HCT116 (cell line): ENCODE measurements around the gene CTTNBP2NL. TPM values are rescaled to one million over a fixed set of nuclear protein-coding genes. Genes with fewer than 3 reads are reported as not detected.
A peak's percentile ranks its signal among the peaks of the same experiment; 100 is the strongest.

Experiments used
- ATAC-seq: fragments of 200-7000 bp; cut with Tn5 transposase; 2 replicates; pipeline ENCODE4 v1.9.1; 2020; ENCODE audit warnings: mild to moderate bottlenecking, moderate library complexity
- BruUV-seq: library from RNA; stranded (reverse); fragments of 400-500 nt; replicated peaks from 2 replicates; lab custom pipeline; 2021; lab: Mats Ljungman, UMichigan
- CTCF ChIA-PET: fragments of 300-600 bp; sonication (Branson Sonifier 250); formaldehyde crosslinking; loops from one replicate; lab custom pipeline; 2021; ENCODE audit warnings: antibody characterized with exemption; lab: Charles Lee
- POLR2A ChIA-PET: fragments of 300-600, 350-600 bp; sonication (Branson Sonifier 250); formaldehyde crosslinking; loops from one replicate; lab custom pipeline; 2021; ENCODE audit warnings: antibody characterized with exemption; lab: Charles Lee
- RAD21 ChIA-PET, 2 experiments: fragments of 300-600 bp; sonication (Branson Sonifier 250); formaldehyde crosslinking; loops; one replicate each; lab custom pipeline; 2023; ENCODE audit warnings: low total read pairs in 2 of 2; ENCODE audit not compliant: uncharacterized antibody in 2 of 2, unreplicated experiment in 2 of 2, low non-redundant PET in 1 of 2; lab: Charles Lee
- DNase-seq: peaks from one replicate; pipeline ENCODE4 v3.0.0-alpha.2; 2010; ENCODE audit warnings: low read depth, low spot score
- H2AFZ ChIP-seq: fragments of 200-600 bp; shearing (Covaris generic), sonication (generic); 2 replicates; pipeline ENCODE4 v1.6.1; 2017; ENCODE audit warnings: low read depth, mixed run types, mixed read lengths, antibody characterized with exemption, low read length; ENCODE audit not compliant: poor library complexity, severe bottlenecking
- H3K27ac ChIP-seq: 2 replicates; pipeline ENCODE4 v1.5.1; 2012; ENCODE audit warnings: low read depth, low read length
- H3K27me3 ChIP-seq: fragments of 200-600 bp; sonication (generic); 2 replicates; pipeline ENCODE4 v1.6.1; 2016; ENCODE audit warnings: mixed run types, low read length, mixed read lengths; ENCODE audit not compliant: insufficient read depth
- H3K36me3 ChIP-seq, 2 experiments: fragments of 200-500 bp in 1 of 2; fragments of 200-600 bp in 1 of 2; sonication (Bioruptor generic) in 1 of 2; sonication (generic) in 1 of 2; 2 replicates each; pipeline versions ENCODE4 v1.5.1 to v1.6.1; 2014 to 2016; ENCODE audit warnings: low read length in 2 of 2, inconsistent platforms in 1 of 2, mixed read lengths in 1 of 2, mixed run types in 1 of 2; ENCODE audit not compliant: insufficient read depth in 2 of 2, control insufficient read depth in 1 of 2
- H3K4me1 ChIP-seq, 2 experiments: fragments of 200-600 bp in 1 of 2; sonication (generic) in 1 of 2; 2 replicates each; pipeline versions ENCODE4 v1.5.1 to v1.6.1; 2012 to 2017; ENCODE audit warnings: low read length in 2 of 2, inconsistent platforms in 1 of 2, mild to moderate bottlenecking in 1 of 2, mixed read lengths in 1 of 2, mixed run types in 1 of 2, moderate library complexity in 1 of 2; ENCODE audit not compliant: insufficient read depth in 2 of 2, control insufficient read depth in 1 of 2
- H3K4me2 ChIP-seq: fragments of 200-600 bp; sonication (generic); 2 replicates; pipeline ENCODE4 v1.6.1; 2017; ENCODE audit warnings: mixed run types, low read length, mixed read lengths
- H3K4me3 ChIP-seq, 2 experiments: fragments of 200-600 bp in 1 of 2; sonication (generic) in 1 of 2; replicated peaks in 1 of 2; 2 replicates each; pipeline ENCODE4 v1.5.1; 2011 to 2016; ENCODE audit warnings: low read length in 2 of 2, control low read depth in 1 of 2, low read depth in 1 of 2, mild to moderate bottlenecking in 1 of 2, mixed read lengths in 1 of 2, mixed run types in 1 of 2
- H3K79me2 ChIP-seq: fragments of 200-600 bp; sonication (generic); 2 replicates; pipeline ENCODE4 v1.6.1; 2017; ENCODE audit warnings: mild to moderate bottlenecking, mixed run types, low read length, moderate library complexity, mixed read lengths; ENCODE audit not compliant: insufficient read depth
- H3K9ac ChIP-seq: fragments of 200-600 bp; sonication (generic); 2 replicates; pipeline ENCODE4 v1.6.1; 2016; ENCODE audit warnings: low read length, mixed read lengths
- H3K9me2 ChIP-seq: fragments of 200-600 bp; sonication (generic), shearing (Covaris generic); 2 replicates; pipeline ENCODE4 v1.6.1; 2017; ENCODE audit warnings: mixed run types, mild to moderate bottlenecking, moderate library complexity; ENCODE audit not compliant: insufficient read depth
- H3K9me3 ChIP-seq, 2 experiments: fragments of 200-500 bp in 1 of 2; fragments of 200-600 bp in 1 of 2; sonication (Bioruptor generic) in 1 of 2; sonication (generic) in 1 of 2; 2 replicates each; pipeline ENCODE4 v1.6.1; 2014 to 2017; ENCODE audit warnings: low read length in 2 of 2, mixed read lengths in 2 of 2, inconsistent platforms in 1 of 2, low read depth in 1 of 2, mild to moderate bottlenecking in 1 of 2, mixed run types in 1 of 2, moderate library complexity in 1 of 2; ENCODE audit not compliant: control insufficient read depth in 1 of 2, insufficient read depth in 1 of 2
- H4K20me1 ChIP-seq: fragments of 200-600 bp; sonication (generic), shearing (Covaris generic); 2 replicates; pipeline ENCODE4 v1.6.1; 2017; ENCODE audit warnings: mixed run types, mild to moderate bottlenecking, moderate library complexity; ENCODE audit not compliant: insufficient read depth
- EZH2phosphoT487 ChIP-seq: fragments of 200-600 bp; IDR thresholded peaks from 2 replicates; pipeline ENCODE4 v1.6.1; 2018; ENCODE audit warnings: antibody characterized with exemption, borderline replicate concordance
- FOSL1 ChIP-seq: IDR thresholded peaks from 2 replicates; pipeline ENCODE4 v1.6.1; 2012; ENCODE audit warnings: low read depth
- MAX ChIP-seq: IDR thresholded peaks from 2 replicates; pipeline ENCODE4 v1.6.1; 2012
- POLR2A ChIP-seq: IDR thresholded peaks from 2 replicates; pipeline ENCODE4 v1.7.0; 2011; ENCODE audit warnings: borderline replicate concordance; ENCODE audit not compliant: insufficient read depth, insufficient read length; ENCODE audit errors: extremely low read depth
- POLR2AphosphoS5 ChIP-seq: IDR thresholded peaks from 2 replicates; pipeline ENCODE4 v1.6.1; 2011; ENCODE audit warnings: mild to moderate bottlenecking, low read depth, low read length, moderate library complexity
- RAD21 ChIP-seq: IDR thresholded peaks from 2 replicates; pipeline ENCODE4 v1.6.1; 2012; ENCODE audit warnings: low read depth, mild to moderate bottlenecking
- REST ChIP-seq: IDR thresholded peaks from 2 replicates; pipeline ENCODE4 v1.6.1; 2012; ENCODE audit warnings: low read depth
- ZFX ChIP-seq: fragments of 450-650 bp; IDR thresholded peaks from 2 replicates; pipeline ENCODE4 v1.6.1; 2017
- ZNF274 ChIP-seq: fragments of 200-500 bp; sonication (Bioruptor generic); IDR thresholded peaks from 2 replicates; pipeline ENCODE4 v1.6.1; 2014; ENCODE audit warnings: mild to moderate bottlenecking, low read depth, low read length, inconsistent platforms
- intact Hi-C: fragments of 100-400 bp; cut with micrococcal nuclease; formaldehyde crosslinking; loops from 2 replicates; pipeline ENCODE4 v1.10.0; 2022
- total RNA-seq: library from RNA; stranded (reverse); gene quantifications from one replicate; pipeline ENCODE4 v1.2.1, GENCODE V29; 2021; ENCODE audit not compliant: unreplicated experiment
- TF ChIP-seq, protein P1 (sequence below): IDR thresholded peaks from 2 replicates; pipeline ENCODE4 v1.6.1; 2011; ENCODE audit warnings: mild to moderate bottlenecking, low read length, moderate library complexity; ENCODE audit not compliant: insufficient replicate concordance; ENCODE audit errors: extremely low read depth
- TF ChIP-seq, protein P2 (sequence below), 3 experiments: fragments of 200-600 bp in 1 of 3; sonication (generic) in 1 of 3; IDR thresholded peaks in 2 of 3; conservative IDR thresholded peaks in 1 of 3; 2 replicates each; pipeline ENCODE4 v1.5.1; 2012 to 2017; ENCODE audit warnings: low read depth in 2 of 3, low read length in 2 of 3, antibody characterized with exemption in 1 of 3, borderline replicate concordance in 1 of 3, control low read depth in 1 of 3, mild to moderate bottlenecking in 1 of 3, mixed read lengths in 1 of 3, mixed run types in 1 of 3, moderate library complexity in 1 of 3; ENCODE audit not compliant: insufficient read depth in 1 of 3

CTTNBP2NL gene
- total RNA-seq, 1 experiment from 2014 or later: 18.0 TPM

- RAD21 ChIA-PET: no interaction called here
- CTCF ChIA-PET: interaction anchor here (1.0 kb wide), 1 partner anchor 304 kb away, joined by 3 read pairs; no protein-coding TSS in a partner anchor
- H3K79me2 ChIP-seq: peaks cover 44% of the 10 kb centered on the region
- H3K9ac ChIP-seq: peak overlapping the region; percentile 84
- TF ChIP-seq, protein P1, sequence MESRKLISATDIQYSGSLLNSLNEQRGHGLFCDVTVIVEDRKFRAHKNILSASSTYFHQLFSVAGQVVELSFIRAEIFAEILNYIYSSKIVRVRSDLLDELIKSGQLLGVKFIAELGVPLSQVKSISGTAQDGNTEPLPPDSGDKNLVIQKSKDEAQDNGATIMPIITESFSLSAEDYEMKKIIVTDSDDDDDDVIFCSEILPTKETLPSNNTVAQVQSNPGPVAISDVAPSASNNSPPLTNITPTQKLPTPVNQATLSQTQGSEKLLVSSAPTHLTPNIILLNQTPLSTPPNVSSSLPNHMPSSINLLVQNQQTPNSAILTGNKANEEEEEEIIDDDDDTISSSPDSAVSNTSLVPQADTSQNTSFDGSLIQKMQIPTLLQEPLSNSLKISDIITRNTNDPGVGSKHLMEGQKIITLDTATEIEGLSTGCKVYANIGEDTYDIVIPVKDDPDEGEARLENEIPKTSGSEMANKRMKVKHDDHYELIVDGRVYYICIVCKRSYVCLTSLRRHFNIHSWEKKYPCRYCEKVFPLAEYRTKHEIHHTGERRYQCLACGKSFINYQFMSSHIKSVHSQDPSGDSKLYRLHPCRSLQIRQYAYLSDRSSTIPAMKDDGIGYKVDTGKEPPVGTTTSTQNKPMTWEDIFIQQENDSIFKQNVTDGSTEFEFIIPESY: no peak
- no peak for TF ChIP-seq RAD21
- no peak for TF ChIP-seq REST
- no peak for TF ChIP-seq POLR2AphosphoS5
- TF ChIP-seq MAX: no peak
- TF ChIP-seq, protein P2, sequence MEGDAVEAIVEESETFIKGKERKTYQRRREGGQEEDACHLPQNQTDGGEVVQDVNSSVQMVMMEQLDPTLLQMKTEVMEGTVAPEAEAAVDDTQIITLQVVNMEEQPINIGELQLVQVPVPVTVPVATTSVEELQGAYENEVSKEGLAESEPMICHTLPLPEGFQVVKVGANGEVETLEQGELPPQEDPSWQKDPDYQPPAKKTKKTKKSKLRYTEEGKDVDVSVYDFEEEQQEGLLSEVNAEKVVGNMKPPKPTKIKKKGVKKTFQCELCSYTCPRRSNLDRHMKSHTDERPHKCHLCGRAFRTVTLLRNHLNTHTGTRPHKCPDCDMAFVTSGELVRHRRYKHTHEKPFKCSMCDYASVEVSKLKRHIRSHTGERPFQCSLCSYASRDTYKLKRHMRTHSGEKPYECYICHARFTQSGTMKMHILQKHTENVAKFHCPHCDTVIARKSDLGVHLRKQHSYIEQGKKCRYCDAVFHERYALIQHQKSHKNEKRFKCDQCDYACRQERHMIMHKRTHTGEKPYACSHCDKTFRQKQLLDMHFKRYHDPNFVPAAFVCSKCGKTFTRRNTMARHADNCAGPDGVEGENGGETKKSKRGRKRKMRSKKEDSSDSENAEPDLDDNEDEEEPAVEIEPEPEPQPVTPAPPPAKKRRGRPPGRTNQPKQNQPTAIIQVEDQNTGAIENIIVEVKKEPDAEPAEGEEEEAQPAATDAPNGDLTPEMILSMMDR (IDR thresholded peaks at IDR 0.05 in 2 of 3, conservative IDR thresholded peaks at IDR 0.05 in 1 of 3; ENCODE audit: borderline replicate concordance in 1 of 3, insufficient read depth in 1 of 3, low read depth in 2 of 3, low read length in 2 of 3): no peak
- no peak for TF ChIP-seq ZFX
- TF ChIP-seq FOSL1: no peak
- TF ChIP-seq POLR2A: no peak
- no peak for TF ChIP-seq ZNF274
- TF ChIP-seq EZH2phosphoT487: no peak
- TF ChIP-seq, all 23 proteins: peak for 0
- Histone ChIP-seq H3K4me3 (peak overlapping the region; percentile 60 to 98), H3K27ac (peak overlapping the region; percentile 67), H3K4me1 (peaks cover 15 to 37% of the 10 kb centered on the region in 2 experiments), H3K9me2 (no peaks in the 10 kb centered on the region), H3K4me2 (peak overlapping the region; percentile 86), H3K9me3 (no peaks in the 10 kb centered on the region), H4K20me1 (no peaks in the 10 kb centered on the region), H3K36me3 (no peaks in the 10 kb centered on the region), H2AFZ (no peak overlapping the region), H3K27me3 (no peaks in the 10 kb centered on the region)
- no peak for ATAC-seq
- POLR2A ChIA-PET: no interaction called here
- no peak for DNase-seq
- BruUV-seq: no TSS peak
- intact Hi-C loops: no loop called here
Observed at GRCh38 chr1:112396653-112397471, 848 bp downstream of the CTTNBP2NL start.
